Neutrophil (primary cell): Measurements from ENCODE around the gene ESPN.

Source experiments
- H3K27ac ChIP-seq: fragments of 200-600 bp; sonication (generic); 2 replicates; pipeline ENCODE4 v1.5.1; 2016; ENCODE audit warnings: mild to moderate bottlenecking, moderate library complexity
- H3K27me3 ChIP-seq: fragments of 200-600 bp; sonication (generic); 2 replicates; pipeline ENCODE4 v1.6.0; 2016; ENCODE audit warnings: mild to moderate bottlenecking
- H3K36me3 ChIP-seq: fragments of 200-600 bp; sonication (generic); 2 replicates; pipeline ENCODE4 v1.5.1; 2017
- H3K4me1 ChIP-seq, 2 experiments: fragments of 200-600 bp in 1 of 2; sonication (generic) in 1 of 2; 1 replicate in 1 of 2; 2 replicates in 1 of 2; pipeline versions ENCODE4 v1.5.1 to v1.6.1; 2013 to 2016; ENCODE audit warnings: low read depth in 1 of 2, low read length in 1 of 2, mild to moderate bottlenecking in 1 of 2, moderate library complexity in 1 of 2; ENCODE audit not compliant: control insufficient read depth in 1 of 2, insufficient read depth in 1 of 2
- H3K4me3 ChIP-seq, 2 experiments: fragments of 200-600 bp in 1 of 2; sonication (generic) in 1 of 2; 1 replicate in 1 of 2; 2 replicates in 1 of 2; pipeline ENCODE4 v1.5.1; 2013 to 2016; ENCODE audit warnings: low read depth in 1 of 2, low read length in 1 of 2, mild to moderate bottlenecking in 1 of 2, moderate library complexity in 1 of 2
- H3K9me3 ChIP-seq: fragments of 200-600 bp; sonication (generic); 2 replicates; pipeline ENCODE4 v1.5.1; 2016
- CTCF ChIP-seq: fragments of 200-600 bp; sonication (generic); IDR thresholded peaks from 2 replicates; pipeline ENCODE4 v1.5.1; 2016; ENCODE audit warnings: antibody characterized with exemption

ESPN gene

GRCh38 chr1:6401673-6402072, 22.9 kb upstream of the ESPN start:
- Histone ChIP-seq H3K27me3 (peaks cover 36% of the 10 kb centered on the region), H3K36me3 (no peaks in the 10 kb centered on the region), H3K9me3 (no peaks in the 10 kb centered on the region), H3K4me1 (no peaks in the 10 kb centered on the region), H3K27ac (no peak overlapping the region), H3K4me3 (no peak overlapping the region)
- no peak for TF ChIP-seq CTCF

DNA sequence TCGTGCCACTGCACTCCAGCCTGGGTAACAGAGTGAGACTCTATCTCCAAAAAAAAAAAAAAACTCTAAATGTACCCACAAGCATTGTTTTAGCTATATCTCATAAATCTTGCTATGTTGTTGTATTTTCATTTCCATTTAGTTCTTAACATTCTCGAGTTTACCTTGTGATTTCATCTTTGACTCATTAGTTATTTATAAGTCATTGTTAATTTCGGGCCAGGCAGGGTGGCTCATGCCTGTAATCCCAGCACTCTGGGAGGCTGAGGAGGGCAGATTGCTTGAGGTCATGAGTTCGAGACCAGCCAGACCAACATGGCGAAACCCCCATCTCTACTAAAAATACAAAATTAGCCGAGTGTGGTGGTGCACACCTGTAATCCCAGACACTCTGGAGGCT, 16.6 kb upstream of the ESPN start:
- H3K4me3 ChIP-seq: no peak overlapping the region
- H3K4me1 ChIP-seq: no peaks in the 10 kb centered on the region
- H3K27ac ChIP-seq: no peak overlapping the region
- no peaks in the 10 kb centered on the region for H3K36me3 ChIP-seq
- no peaks in the 10 kb centered on the region for H3K9me3 ChIP-seq
- H3K27me3 ChIP-seq: peaks cover 73% of the 10 kb centered on the region
- TF ChIP-seq CTCF: no peak

DNA sequence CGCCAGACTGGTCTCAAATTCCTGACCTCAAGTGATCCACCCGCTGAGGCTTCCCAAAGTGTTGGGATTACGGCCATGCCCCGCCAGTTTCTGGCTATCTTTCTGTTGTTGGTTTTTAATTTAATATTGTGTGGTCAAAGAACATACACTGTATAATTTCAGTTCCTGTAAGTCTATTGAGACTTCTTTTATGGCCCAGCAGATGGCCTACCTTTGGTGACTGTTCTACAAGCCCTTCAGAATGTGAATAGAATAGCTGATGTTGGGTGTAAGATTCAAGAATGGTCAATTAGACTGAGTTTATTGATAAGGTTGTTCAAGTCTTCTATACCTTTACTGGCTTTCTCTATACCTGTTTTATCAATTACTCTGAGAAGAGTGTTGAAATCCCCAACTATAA, 15.5 kb upstream of the ESPN start:
- TF ChIP-seq CTCF: no peak
- Histone ChIP-seq H3K36me3 (no peaks in the 10 kb centered on the region), H3K27ac (no peak overlapping the region), H3K4me3 (no peak overlapping the region), H3K9me3 (no peaks in the 10 kb centered on the region), H3K27me3 (peaks cover 82% of the 10 kb centered on the region), H3K4me1 (no peaks in the 10 kb centered on the region)

GRCh38 chr1:6409733-6410132, 14.8 kb upstream of the ESPN start:
- no peak for TF ChIP-seq CTCF
- Histone ChIP-seq H3K4me1 (no peaks in the 10 kb centered on the region), H3K27me3 (peaks cover 85% of the 10 kb centered on the region), H3K9me3 (no peaks in the 10 kb centered on the region), H3K27ac (no peak overlapping the region), H3K36me3 (no peaks in the 10 kb centered on the region), H3K4me3 (no peak overlapping the region)

GRCh38 chr1:6410248-6410893, 14.2 kb upstream of the ESPN start:
- no peaks in the 10 kb centered on the region for H3K9me3 ChIP-seq
- no peak overlapping the region for H3K27ac ChIP-seq
- no peaks in the 10 kb centered on the region for H3K36me3 ChIP-seq
- no peaks in the 10 kb centered on the region for H3K4me1 ChIP-seq
- H3K27me3 ChIP-seq: peaks cover 85% of the 10 kb centered on the region
- TF ChIP-seq CTCF: no peak
- no peak overlapping the region for H3K4me3 ChIP-seq

DNA sequence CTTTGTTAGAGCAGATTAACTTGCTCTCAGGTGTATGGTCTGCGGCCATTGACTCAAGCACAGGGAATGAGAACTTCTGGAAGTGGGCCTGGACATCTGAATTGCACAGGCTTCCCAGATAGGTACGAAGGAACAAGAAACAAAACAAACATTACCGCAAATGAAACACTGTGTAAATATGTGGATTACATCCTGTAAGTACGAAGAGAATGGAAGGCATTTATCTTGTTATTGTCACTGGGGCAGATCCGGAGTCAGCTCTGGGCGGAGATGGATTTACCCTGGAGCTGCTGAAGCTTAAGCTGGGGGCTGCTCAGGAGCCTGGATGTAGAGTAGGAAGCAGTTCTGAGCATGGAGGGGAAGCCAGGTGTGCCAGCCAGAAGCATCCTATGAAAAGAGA, 11.7 kb upstream of the ESPN start:
- no peaks in the 10 kb centered on the region for H3K4me1 ChIP-seq
- H3K27ac ChIP-seq: no peak overlapping the region
- H3K36me3 ChIP-seq: no peaks in the 10 kb centered on the region
- H3K27me3 ChIP-seq: peaks cover 85% of the 10 kb centered on the region
- no peak for TF ChIP-seq CTCF
- H3K9me3 ChIP-seq: no peaks in the 10 kb centered on the region
- H3K4me3 ChIP-seq: no peak overlapping the region
